G401.6 (cell line): ENCODE measurements around the gene TNS1.

Source experiments
- FAIRE-seq: peaks from 2 replicates; lab custom pipeline; 2012; peaks lifted over from hg19 to GRCh38; lab: Jason Lieb, UNC

TNS1 gene

GRCh38 chr2:217897091-217897715, 105.6 kb downstream of the TNS1 start:
- no peak for FAIRE-seq

GRCh38 chr2:217895070-217895635, 107.6 kb downstream of the TNS1 start:
- no peak for FAIRE-seq

- no peak for FAIRE-seq
Observed at GRCh38 chr2:217893440-217893839, 109.4 kb downstream of the TNS1 start.

- FAIRE-seq: no peak
Observed at GRCh38 chr2:217892560-217892959, 110.2 kb downstream of the TNS1 start.

GRCh38 chr2:217890445-217890844, 112.3 kb downstream of the TNS1 start:
- FAIRE-seq: no peak

- FAIRE-seq: no peak
Observed at GRCh38 chr2:217889656-217890055, 113.1 kb downstream of the TNS1 start.

- no peak for FAIRE-seq
Observed at GRCh38 chr2:217887841-217888701, 114.7 kb downstream of the TNS1 start.

- no peak for FAIRE-seq
Observed at GRCh38 chr2:217886720-217887309, 116.0 kb downstream of the TNS1 start.

- FAIRE-seq: no peak
Observed at GRCh38 chr2:217886091-217886490, 116.7 kb downstream of the TNS1 start.

GRCh38 chr2:217884985-217885384, 117.8 kb downstream of the TNS1 start:
- FAIRE-seq: no peak

GRCh38 chr2:217880891-217881290, 121.9 kb downstream of the TNS1 start:
- FAIRE-seq: no peak

- FAIRE-seq: no peak
Observed at GRCh38 chr2:217880287-217880889, 122.4 kb downstream of the TNS1 start.

- FAIRE-seq: no peak
Observed at GRCh38 chr2:217878915-217879590, 123.7 kb downstream of the TNS1 start.

- no peak for FAIRE-seq
Observed at GRCh38 chr2:217877866-217878265, 124.9 kb downstream of the TNS1 start.

- FAIRE-seq: no peak
Observed at GRCh38 chr2:217876253-217876570, 126.6 kb downstream of the TNS1 start.

- FAIRE-seq: no peak
Observed at GRCh38 chr2:217875556-217876252, 127.1 kb downstream of the TNS1 start.

- FAIRE-seq: no peak
Observed at GRCh38 chr2:217875138-217875537, 127.7 kb downstream of the TNS1 start.

GRCh38 chr2:217873371-217873770, 129.4 kb downstream of the TNS1 start:
- no peak for FAIRE-seq

GRCh38 chr2:217872319-217872718, 130.5 kb downstream of the TNS1 start:
- no peak for FAIRE-seq

GRCh38 chr2:217870528-217871011, 132.2 kb downstream of the TNS1 start:
- FAIRE-seq: no peak

- FAIRE-seq: no peak
Observed at GRCh38 chr2:217868911-217869334, 133.9 kb downstream of the TNS1 start.
